Kidney capillary endothelial cell (primary cell): Measurements from ENCODE around the gene ZNF653.

Experiments used
- DNase-seq: peaks from one replicate; pipeline ENCODE4 v3.0.0-alpha.2; 2018; ENCODE audit warnings: low spot score

ZNF653 gene

DNA sequence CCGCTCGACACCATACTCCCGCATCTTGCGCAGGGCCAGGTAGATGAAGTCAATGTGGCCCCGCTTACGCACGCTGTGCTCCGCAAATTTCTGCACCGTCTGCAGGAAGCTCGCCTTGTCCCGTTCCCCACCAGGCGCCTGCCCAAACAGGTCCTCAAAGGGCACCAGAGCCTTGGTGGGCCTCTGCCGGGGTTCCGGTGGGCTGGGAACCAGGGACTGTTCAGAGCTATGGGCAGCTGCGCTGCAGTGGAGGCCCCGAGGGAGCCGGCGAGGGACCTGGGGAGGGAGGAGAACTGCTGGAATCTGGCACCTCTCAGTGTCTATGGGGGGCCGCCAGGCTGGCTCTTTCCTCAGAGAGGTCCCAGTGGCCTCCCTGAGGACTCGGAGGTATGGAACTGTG lies 8.3 kb upstream of the ZNF653 start:
- DNase-seq: no peak

DNA sequence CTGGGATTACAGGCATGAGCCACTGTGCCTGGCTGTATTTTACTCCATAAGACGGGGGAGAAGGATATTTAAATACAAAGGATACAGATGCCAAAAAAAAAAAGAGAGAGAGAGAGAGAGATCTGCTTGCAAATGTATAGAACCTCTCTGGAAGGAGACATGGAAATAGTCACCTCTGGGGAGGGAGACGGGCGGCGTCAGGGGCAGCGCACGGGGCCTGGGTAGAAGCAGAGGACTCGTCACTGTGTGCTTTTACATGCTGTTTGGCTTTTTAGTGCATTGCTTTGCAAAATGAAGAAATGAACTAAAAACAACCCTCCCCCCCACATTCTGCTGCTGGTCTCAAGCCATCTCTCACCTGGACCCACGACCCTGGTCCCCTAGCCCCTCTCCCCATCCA lies 4.8 kb upstream of the ZNF653 start:
- DNase-seq: no peak

DNA sequence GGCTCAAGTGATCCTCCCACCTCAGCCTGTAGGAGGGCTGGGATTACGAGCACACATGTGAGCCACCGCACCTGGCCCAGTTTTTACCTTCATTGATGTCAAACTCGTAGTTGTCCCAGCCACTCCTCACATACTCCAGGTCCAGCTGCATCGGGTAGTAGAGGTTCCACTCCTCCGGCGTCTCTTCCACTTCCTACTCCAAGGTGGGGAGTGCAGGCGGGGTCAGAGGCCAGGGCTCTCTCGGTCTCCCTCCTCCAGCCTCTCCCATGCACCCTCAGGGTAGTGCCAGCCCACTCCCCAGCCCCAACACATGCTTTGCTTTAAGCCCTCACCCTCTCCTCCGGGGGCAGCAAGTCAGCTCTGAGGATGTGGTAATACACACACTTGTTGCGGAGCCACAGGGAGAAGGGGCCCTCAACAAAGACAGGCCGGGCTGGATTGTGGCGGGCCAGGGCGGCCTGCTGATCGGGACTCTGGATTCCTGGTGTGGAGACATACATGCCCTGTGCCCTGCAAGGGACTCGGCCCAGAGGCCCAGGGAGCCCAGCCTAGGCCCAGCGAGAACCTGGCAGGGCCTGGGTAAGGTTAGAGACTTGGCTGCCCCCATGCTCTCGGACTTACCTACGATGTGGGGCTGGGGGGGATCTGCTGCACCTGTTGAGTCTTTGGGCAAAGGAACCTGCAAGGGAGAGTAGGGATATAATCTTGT lies 1.9 kb upstream of the ZNF653 start:
- DNase-seq: no peak

DNA sequence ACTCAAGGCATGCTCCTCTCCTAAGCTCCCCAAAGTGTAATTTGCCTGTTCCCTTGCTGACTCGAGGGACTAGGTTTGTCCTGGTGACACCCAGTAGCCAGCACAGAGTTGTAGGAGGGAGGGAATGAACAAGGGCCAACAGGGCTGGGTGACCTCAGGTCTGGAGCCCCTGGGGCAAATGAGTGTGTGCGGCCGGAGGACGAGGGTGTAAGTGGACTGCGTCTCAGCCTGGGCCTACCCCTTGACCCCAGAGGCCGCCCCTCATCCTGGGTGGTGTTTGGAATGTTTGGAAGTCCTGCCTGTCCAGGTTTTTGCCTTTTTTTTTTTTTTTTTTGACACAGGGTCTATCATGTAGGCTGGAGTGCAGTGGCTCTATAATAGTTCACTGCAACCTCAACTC lies 1.3 kb upstream of the ZNF653 start:
- DNase-seq: no peak

DNA sequence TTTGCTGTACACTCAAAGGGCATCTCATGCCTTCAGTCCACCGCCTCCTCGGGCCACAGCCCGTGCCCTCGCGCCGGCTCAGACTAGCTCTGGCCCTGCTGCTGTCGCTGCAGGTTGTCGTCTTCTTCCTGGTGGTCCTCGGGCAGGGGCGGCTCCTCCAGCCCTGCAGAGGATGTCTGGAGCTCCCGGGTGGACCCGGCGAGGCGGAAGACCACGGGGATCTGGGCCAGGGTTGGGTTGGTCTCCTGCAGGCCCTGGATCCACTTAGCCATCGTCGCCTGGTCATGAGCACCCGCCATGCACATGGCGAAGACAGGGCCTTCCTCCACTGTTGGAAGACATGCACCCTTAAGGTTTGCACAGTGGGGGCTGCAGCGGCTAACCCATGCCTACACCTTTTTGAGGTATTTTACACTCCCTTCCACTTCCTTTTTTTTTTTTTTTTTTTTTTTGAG lies 489 bp upstream of the ZNF653 start:
- no peak for DNase-seq

DNA sequence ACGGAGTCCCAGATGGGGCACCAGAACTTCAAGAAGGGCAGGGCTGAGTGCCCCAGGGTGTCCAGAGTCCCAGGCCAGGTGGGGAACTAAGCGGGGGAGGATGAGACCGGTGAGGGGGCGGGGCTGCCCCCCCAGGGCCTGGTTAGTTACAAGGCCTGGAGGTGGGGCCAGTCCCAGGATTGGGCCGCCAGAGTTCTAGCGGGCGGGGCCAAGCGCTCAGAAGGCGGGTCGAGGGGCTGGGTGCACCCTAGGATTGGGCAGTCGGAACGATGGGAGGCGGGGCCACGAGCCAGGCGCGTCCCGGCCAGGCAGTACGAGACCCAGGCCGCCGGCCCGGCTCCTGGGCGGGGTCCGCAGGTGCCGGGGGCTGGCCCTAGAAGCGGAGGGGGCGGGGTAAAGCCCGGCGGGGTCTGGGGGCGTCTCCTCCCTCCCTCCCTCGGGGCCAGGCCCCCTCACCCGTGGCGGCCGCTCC lies 571 bp downstream of the ZNF653 start:
- DNase-seq: peak; percentile 83

DNA sequence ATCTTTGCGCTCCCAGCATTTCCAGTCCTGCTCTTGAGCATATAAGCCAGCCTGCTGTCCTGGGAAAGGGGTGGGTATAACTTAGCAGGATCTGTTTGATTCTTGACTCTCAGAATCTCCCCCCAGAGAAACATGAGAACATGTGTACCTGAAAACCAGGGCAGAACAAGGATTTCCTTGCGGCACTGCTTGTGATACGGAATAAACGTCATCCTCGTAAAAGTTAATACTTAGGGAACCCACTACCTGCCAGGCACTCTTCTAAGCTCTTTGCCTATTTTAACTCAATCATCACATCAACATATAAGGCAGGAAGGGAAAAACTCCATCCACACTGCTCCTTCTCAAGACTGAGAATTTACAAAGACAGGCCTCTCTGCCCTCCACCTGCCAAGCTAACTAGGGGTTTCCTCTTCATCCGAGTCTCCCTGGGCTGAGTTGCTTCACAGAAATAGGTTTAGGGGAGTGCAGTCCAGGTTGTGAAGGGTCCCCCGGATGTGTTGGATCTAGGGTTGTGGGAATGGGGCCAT lies 1.1 kb downstream of the ZNF653 start:
- no peak for DNase-seq

DNA sequence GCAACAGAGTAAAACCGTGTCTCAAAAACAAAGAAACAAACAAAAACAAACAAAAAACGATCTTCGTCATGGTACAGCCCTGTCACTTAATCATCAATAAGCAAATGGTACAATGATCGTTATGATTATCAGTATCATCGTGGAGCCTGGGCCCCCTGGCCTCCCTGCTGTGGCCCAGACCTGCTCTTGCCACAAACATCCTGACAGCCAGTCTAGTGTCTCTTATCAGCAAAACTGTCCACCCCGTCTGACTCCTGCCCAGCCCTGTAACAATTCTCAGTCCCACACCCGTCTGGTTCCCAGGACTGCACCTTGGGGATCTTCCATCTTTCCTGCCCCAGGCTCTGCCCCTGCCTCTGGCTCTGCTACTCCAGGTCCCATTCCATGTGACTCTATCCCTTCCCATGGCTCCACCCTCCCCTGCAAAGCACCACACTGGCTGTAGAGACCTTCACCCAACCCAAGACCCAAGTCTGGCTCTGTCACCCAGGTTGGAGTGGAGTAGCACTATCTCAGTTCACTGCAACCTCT lies 5.7 kb downstream of the ZNF653 start:
- DNase-seq: no peak

DNA sequence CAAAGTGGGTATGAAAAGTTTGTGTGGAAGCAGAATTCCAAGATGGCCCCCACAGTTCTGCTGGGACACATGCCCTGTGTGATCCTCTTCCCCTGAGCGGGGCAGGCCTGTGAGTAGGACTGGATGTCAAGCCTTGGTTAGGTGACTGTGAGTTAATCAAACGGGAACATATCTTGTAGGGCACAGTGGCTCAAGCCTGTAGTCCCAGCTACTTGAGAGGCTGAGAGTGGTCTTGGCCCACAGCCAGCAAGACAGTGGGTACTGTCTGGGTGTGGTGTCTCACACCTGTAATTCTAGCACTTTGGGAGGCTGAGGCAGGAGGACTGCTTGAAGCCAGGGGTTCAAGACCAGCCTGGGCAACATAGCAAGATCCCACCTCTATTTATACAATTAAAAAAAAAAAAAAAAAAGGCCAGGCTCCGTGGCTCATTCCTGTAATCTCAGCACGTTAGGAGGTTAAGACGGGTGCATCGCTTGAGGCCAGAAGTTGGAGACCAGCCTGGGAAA lies 6.4 kb downstream of the ZNF653 start:
- DNase-seq: no peak

DNA sequence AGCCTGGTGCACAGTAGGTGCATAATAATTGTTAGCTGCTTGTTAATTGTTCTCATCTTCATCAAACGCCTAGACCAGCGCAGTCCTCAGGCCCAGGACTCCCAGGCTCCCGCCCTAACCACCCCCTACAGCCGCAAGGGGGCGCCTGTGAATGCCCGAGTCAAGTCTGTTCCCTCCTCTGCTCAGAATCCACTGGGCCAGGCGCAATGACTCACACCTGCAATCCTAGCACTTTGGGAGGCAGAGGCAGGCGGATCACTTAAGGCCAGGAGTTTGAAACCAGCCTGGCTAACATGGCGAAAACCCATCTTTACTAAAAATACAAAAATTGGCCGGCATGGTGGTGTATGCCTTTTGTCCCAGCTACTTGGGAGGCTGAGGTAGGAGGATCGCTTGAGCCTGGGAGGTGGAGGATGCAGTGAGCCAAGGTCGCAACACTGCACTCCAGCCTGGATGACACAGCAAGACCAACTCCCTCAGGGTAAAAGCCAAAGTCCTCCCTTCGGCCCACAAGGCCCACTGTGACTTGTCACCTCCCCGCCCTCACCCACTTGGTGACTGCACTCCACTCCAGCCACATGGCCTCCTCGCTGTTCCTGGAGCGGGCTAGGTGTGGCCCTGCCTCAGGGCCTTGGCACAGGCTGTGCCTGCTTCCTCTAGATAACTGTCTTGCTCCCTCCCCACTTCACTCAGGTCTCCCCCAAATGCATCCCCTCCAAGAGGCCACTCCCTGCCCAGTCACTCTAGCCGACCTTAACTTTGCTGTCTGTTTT lies 9.1 kb downstream of the ZNF653 start:
- DNase-seq: peak; percentile 74

DNA sequence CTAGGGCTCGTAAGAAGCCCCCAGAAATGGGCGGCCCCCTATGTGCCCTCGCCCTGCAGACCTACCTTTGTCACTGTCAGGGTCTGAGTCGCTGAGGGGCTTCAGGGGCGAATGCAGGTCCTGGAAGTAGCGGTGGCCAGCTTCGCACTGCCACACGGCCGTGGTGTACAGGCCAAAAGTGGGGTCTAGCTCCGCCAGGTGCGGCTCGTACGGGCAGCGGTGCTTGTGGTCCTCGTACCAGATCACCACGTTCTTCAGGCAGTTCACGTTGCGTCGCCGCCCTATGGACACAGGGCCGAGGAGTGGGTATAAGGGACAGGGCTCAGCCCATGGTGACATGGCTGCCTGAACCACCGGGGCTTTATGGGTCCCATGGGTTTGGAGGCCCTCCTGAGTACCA lies 9.8 kb downstream of the ZNF653 start:
- DNase-seq: no peak

DNA sequence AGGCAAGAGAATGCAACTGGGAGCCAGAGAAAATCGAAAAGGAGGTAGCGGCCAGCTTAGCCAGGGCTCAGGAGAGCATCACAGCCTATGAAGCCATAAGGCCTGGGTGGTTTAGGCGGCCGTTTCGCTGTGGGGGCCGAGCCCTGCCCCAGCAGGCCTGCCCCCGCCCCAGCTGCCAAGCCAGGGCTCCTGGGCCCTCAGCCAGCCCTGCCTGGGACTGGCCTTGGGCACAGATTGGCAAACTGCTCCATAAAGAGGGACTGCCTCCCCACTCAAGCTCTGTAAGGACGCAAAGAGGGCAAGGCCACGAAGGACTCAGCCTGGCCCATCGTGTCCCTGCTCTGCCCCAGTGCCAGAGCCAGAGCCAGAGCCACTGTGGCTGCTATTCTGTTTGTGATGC lies 10.2 kb downstream of the ZNF653 start:
- DNase-seq: no peak

DNA sequence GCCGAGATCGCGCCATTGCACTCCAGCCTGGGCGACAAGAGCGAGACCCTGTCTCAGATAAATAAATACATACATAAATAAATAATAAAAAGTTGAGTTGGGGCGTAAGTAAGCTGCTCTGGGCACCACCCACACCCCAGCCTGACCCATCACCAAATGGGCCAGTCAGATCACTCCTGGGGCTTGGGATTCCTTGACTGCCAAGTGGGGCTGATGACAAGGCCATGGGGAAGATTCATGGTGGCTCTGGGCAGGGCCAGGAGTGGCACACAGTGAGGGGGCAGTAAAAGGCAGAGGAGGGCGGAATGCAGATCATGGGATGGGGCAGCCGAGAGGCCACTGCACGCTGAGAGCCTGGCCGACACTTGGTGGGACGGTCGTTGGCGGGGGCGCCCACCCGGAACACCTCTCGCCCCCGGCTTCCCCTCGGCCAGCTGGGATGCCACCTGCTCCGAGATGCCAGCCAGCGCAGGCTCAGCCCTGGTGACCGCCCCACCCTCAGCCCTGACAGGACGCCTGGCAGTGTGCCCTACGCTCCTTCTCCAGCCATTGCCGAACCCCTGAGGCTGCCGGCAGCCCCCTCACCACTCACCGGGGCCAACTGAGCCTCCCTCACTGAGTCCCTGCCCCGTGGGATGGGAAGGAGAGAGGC lies 10.9 kb downstream of the ZNF653 start:
- DNase-seq: no peak

DNA sequence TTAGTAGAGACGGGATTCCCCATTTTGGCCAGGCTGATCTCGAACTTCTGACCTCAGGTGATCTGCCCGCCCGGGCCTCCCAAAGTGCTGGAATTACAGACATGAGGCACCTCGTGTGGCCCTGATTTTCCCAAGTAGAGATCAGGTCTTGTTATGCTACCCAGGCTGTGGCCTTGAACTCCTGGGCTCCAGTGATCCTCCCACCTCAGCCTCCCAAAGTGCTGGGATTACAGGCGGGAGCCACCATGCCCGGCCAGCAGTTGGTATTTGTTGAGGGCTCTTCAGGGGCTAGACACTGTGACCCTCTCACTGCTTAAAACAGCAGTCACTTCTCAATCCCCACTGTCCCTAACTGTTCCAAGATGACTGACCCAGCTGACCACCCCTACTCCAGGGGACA lies 16.3 kb downstream of the ZNF653 start:
- DNase-seq: no peak

DNA sequence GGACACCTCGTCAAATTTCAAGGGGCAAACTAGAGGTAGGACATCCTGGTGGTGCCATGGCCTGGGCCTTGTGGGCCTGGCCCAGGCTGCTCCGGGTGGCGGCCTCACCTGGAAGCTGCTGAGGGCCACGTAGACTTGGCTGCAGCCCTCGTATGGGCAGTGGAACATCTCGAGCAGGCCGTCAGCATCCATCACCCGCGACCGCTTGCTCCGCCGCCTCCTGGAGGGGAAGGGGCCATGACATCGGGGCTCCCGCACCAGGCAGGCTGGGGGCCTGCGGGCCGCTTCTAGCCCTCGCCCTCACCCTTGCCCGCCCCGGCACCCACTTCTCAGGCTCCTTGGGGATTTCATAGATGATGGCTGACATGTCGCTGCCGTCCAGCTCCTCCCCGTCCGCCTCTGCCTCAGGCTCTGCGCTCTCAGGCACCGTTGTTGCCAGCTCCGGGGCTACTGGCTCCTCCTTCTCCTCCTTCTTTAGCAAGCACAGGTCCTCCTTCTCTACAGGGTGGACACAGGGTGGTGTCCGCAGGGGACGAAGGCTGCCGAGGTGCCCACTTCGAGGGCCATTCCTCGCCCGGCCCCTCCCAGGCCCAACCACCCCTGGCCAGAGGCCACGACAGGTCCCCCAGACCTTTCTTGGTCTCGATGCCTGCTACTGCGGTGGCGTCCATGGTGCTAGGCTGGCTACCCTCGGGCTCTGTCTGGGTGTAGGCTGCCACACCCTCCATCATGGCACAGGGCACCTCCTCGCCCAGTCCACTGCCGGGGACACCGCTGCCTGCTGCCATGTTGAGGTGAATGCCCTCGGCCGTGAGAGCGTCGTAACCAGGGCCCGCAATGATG lies 18.8 kb downstream of the ZNF653 start:
- no peak for DNase-seq

DNA sequence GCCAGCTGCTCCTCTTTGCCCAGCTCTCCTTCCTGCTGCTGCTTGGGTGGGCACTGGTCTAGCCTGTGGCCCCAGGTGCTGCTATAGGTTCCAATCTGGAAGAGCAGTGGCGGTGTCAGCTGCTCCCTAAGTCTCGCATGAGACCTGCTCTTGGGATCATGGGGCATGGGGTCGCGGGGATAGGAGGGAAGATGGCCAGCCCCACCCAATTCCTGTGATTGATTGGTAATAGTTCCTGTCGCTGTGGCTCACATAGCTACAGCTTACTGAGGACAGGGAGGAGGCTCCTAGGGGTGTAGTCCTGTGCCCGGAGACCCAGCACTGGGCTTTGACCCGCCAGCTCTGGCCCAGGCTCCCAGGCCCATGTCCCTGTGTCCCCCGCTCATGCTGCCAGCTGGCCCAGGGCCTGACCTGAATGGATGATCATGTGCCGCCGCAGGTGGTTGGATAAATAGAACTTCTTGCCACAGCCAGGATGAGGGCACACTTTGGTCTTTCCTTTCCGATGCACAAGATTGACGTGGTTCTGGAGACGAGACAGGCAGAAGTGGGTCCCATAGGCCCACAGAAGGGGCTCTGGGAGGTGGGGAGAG lies 20.3 kb downstream of the ZNF653 start:
- no peak for DNase-seq

DNA sequence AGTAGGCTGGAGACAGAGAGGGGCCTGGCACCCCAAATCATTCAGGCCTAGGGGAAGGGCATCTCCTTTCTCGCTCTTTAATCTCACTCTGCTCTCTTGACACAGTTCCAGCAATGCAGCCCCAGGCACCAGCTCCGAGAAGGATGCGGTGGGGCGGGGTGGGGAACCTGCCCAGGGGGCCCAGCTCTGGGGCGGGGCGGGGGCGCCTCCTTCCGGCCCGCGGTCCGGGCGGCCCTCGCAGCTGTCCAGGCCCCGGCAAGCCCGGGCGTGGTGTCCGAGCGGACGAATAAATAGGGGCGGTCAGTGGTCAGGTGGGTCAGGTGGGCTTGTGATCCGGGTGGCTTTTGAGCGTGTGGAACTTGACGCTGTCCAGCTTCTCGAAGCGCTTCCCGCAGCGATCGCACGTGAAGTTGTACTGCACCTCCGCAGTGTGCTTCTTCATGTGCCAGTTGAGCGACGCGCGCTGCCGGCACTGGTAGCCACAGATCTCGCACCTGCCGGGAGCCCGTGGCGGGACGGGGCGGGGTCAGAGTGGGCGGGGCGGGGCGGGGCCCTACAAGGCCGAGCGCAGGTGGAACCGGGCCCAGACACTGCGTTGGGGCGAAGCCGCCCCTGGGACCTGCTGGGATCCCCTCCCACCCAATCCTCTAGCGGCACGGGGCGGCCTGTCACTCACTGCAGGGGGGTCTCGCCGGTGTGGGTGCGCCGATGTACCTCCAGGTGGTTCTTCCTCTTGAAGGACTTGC lies 22.1 kb downstream of the ZNF653 start:
- no peak for DNase-seq

DNA sequence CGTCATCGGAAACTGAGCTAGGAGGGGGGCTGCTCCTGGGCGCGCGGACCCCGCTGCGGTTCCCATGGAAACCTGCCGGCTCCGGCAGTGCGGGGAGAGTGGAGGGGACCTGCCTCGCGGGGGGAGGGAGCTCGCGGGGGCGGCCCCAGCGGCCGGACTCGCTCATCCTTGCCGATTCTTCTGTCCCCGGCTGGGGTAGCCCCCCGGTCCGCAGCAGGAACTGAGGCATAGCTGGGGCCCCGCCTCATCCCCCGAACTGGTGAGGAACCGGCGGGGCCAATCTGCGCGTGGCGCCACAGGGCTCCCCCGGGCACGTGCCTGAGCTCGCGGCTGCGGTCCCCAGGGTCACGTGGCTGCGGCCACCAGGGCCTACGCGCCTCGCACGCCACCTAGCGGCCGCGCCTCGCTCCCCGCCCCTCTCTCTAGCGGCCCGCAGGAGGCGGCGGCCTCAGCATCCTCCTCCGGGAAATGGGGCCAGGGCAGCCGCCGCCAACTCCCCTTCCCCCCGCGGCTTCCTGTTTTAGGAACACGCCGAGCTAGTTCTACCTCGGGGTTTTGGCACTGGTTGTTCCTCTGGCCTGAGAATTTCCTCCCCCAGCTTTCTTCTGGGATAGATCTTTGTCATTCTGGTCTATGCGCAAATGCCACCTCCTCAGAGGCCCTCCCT lies 23.1 kb downstream of the ZNF653 start:
- DNase-seq: peak; percentile 75

DNA sequence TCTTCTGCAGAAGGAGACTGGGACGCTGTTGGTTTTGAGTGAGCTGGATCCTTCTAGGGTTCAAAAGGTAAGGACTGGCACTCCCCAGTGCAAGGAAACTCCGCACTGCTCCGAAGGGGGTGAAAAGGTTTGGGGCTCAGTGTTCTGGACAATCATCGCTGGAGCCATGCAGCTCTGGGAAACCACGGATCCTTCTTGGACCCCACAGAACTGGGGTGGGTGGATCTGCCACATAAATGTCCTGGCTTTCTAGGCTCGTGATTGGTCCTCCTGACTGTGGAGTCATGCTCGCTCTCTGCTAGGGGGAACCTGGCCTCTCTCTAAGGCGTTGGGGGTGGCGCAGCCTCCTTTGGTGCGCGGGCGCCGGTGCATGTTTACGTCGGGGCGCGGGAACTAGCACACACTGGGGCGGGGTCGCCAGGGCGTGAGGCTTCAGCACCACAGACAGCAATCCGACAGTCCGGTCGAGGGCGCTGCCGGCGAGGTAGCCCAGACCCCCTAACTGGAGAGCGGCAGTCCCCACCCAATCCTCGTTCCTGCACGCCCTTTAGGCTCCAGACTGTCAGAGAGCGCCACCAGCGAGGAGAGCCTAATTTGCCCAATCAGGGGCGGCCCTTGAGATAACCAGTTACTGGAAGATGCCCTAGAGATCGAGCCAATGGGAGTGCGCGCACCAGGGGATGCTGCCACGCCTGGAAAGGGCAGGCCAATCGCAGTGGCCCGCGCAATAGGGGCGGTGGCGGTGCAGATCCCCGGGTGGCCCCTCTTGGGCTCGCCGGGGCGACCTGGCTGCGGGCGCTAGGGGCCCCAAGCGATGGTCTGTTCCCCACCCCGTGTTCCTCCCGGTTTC lies 23.9 kb downstream of the ZNF653 start:
- peak; percentile 58 for DNase-seq
